WTC11 (cell line): Measurements from ENCODE around the gene STARD9. TPM values are rescaled to one million over a fixed set of nuclear protein-coding genes. Genes with fewer than 3 reads are reported as not detected.

ENCODE experiments used
- ATAC-seq: fragments of 200-7000 bp; cut with Tn5 transposase; 2 replicates; pipeline ENCODE4 v1.10.0; 2021; ENCODE audit warnings: mild to moderate bottlenecking, moderate library complexity
- CTCF ChIA-PET: fragments of 300-600 bp; sonication (Branson Sonifier 250); formaldehyde crosslinking; loops from one replicate; lab custom pipeline; 2021; ENCODE audit warnings: antibody characterized with exemption; lab: Charles Lee
- POLR2A ChIA-PET: fragments of 350-600 bp; sonication (Branson Sonifier 250); formaldehyde crosslinking; loops from one replicate; lab custom pipeline; 2021; ENCODE audit warnings: antibody characterized with exemption; lab: Charles Lee
- DNase-seq: peaks from one replicate; pipeline ENCODE4 v3.0.0; 2021; ENCODE audit warnings: low spot score
- H3K27ac Mint-ChIP-seq: 2 replicates; pipeline ENCODE4 v1.8.0; 2021; ENCODE audit warnings: mixed read lengths
- H3K27me3 Mint-ChIP-seq: 2 replicates; pipeline ENCODE4 v1.8.0; 2021; ENCODE audit warnings: low read depth, mild to moderate bottlenecking, moderate library complexity, mixed read lengths
- H3K36me3 Mint-ChIP-seq: 2 replicates; pipeline ENCODE4 v1.8.0; 2021; ENCODE audit warnings: mixed read lengths
- H3K4me1 Mint-ChIP-seq: 2 replicates; pipeline ENCODE4 v1.8.0; 2022; ENCODE audit warnings: mixed read lengths
- H3K4me3 Mint-ChIP-seq: 2 replicates; pipeline ENCODE4 v1.8.0; 2021; ENCODE audit warnings: mild to moderate bottlenecking, moderate library complexity, mixed read lengths
- H3K9me3 Mint-ChIP-seq: 2 replicates; pipeline ENCODE4 v1.8.0; 2021; ENCODE audit warnings: mixed read lengths
- NFATC4 ChIP-seq: fragments of 250-450 bp; sonication (Bioruptor Pico); IDR thresholded peaks from 2 replicates; pipeline ENCODE4 v1.9.0; 2021; ENCODE audit warnings: mild to moderate bottlenecking
- NFE2L1 ChIP-seq: sonication (generic); formaldehyde crosslinking; IDR thresholded peaks from 2 replicates; pipeline ENCODE4 v1.8.1; 2023; ENCODE audit warnings: missing genetic modification reagents
- TEAD4 ChIP-seq: sonication (generic); formaldehyde crosslinking; IDR thresholded peaks from 2 replicates; pipeline ENCODE4 v1.8.0; 2022; ENCODE audit warnings: mild to moderate bottlenecking, missing genetic modification reagents
- TP53 ChIP-seq: sonication (generic); formaldehyde crosslinking; IDR thresholded peaks from 2 replicates; pipeline ENCODE4 v1.8.1; 2023; ENCODE audit warnings: mild to moderate bottlenecking, missing genetic modification reagents
- ZNF138 ChIP-seq: sonication (generic); formaldehyde crosslinking; conservative IDR thresholded peaks from 2 replicates; pipeline ENCODE4 v1.8.1; 2022; ENCODE audit warnings: mild to moderate bottlenecking, moderate library complexity, missing genetic modification reagents
- total RNA-seq: library from RNA; stranded (reverse); gene quantifications from 3 replicates; pipeline ENCODE4 v1.2.3, GENCODE V29; 2021
- TF ChIP-seq, protein P1 (sequence below): fragments of 250-450 bp; sonication (Bioruptor Pico); IDR thresholded peaks from 2 replicates; pipeline ENCODE4 v1.9.0; 2021; ENCODE audit warnings: mild to moderate bottlenecking
- TF ChIP-seq, protein P2 (sequence below): sonication (generic); formaldehyde crosslinking; IDR thresholded peaks from 2 replicates; pipeline ENCODE4 v1.8.0; 2022; ENCODE audit warnings: missing genetic modification reagents
- TF ChIP-seq, protein P3 (sequence below): sonication (generic); formaldehyde crosslinking; conservative IDR thresholded peaks from 2 replicates; pipeline ENCODE4 v1.8.1; 2023; ENCODE audit warnings: mild to moderate bottlenecking, low read depth, missing genetic modification reagents, moderate library complexity
- TF ChIP-seq, protein P4 (sequence below): sonication (generic); formaldehyde crosslinking; IDR thresholded peaks from 2 replicates; pipeline ENCODE4 v1.8.0; 2023; ENCODE audit warnings: mild to moderate bottlenecking, missing genetic modification reagents
- TF ChIP-seq, protein P5 (sequence below): sonication (generic); formaldehyde crosslinking; IDR thresholded peaks from 2 replicates; pipeline ENCODE4 v1.8.0; 2022; ENCODE audit warnings: mild to moderate bottlenecking, missing genetic modification reagents
- TF ChIP-seq, protein P6 (sequence below): sonication (generic); formaldehyde crosslinking; IDR thresholded peaks from 2 replicates; pipeline ENCODE4 v1.8.1; 2023; ENCODE audit warnings: mild to moderate bottlenecking, moderate library complexity, missing genetic modification reagents
- TF ChIP-seq, protein P7 (sequence below): sonication (generic); formaldehyde crosslinking; IDR thresholded peaks from 2 replicates; pipeline ENCODE4 v1.8.1; 2023; ENCODE audit warnings: mild to moderate bottlenecking, missing genetic modification reagents, moderate library complexity
- TF ChIP-seq, protein P8 (sequence below): fragments of 200-600 bp; IDR thresholded peaks from 2 replicates; pipeline ENCODE4 v1.8.0; 2022; ENCODE audit warnings: antibody characterized with exemption

The STARD9 gene
- total RNA-seq, 1 experiment from 2014 or later = 5.7 TPM

DNA sequence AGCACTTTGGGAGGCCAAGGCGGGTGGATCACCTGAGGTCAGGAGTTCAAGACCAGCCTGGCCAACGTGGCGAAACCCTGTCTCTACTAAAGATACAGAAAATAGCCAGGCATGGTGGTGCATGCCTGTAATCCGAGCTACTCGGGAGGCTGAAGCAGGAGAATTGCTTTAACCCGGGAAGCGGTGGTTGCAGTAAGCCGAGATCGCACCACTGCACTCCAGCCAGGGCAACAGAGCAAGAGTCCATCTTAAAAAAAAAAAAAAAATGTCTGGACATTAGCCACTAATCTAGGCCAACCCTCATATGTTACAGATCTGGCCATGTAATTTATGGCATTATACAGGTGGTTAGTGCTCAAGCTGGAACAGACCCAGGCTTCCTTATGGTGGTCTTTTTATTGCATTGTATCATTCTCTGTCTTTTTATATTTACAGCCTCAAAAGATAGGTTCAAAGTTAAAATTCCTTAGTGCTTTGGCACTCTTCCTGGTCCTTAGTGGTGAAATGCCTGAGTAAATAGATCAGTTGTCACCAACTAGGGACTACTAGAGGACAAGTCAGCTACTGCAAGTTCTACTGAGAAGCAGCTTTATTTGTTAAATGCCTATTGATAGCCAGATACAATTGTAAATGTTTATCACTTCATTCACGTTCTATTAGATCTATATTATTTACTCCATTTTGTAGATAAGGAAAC, 16.0 kb downstream of the STARD9 start:
- H3K4me3 Mint-ChIP-seq = no peak overlapping the region
- H3K27ac Mint-ChIP-seq = peak overlapping the region; percentile 57; the same call in 1 of the 2 replicates
- DNase-seq (no peak), ATAC-seq (peak; percentile 84)
- peaks cover 13% of the 10 kb centered on the region for H3K4me1 Mint-ChIP-seq
- TF ChIP-seq, protein P1, sequence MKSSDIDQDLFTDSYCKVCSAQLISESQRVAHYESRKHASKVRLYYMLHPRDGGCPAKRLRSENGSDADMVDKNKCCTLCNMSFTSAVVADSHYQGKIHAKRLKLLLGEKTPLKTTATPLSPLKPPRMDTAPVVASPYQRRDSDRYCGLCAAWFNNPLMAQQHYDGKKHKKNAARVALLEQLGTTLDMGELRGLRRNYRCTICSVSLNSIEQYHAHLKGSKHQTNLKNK = no peak
- TF ChIP-seq, protein P2, sequence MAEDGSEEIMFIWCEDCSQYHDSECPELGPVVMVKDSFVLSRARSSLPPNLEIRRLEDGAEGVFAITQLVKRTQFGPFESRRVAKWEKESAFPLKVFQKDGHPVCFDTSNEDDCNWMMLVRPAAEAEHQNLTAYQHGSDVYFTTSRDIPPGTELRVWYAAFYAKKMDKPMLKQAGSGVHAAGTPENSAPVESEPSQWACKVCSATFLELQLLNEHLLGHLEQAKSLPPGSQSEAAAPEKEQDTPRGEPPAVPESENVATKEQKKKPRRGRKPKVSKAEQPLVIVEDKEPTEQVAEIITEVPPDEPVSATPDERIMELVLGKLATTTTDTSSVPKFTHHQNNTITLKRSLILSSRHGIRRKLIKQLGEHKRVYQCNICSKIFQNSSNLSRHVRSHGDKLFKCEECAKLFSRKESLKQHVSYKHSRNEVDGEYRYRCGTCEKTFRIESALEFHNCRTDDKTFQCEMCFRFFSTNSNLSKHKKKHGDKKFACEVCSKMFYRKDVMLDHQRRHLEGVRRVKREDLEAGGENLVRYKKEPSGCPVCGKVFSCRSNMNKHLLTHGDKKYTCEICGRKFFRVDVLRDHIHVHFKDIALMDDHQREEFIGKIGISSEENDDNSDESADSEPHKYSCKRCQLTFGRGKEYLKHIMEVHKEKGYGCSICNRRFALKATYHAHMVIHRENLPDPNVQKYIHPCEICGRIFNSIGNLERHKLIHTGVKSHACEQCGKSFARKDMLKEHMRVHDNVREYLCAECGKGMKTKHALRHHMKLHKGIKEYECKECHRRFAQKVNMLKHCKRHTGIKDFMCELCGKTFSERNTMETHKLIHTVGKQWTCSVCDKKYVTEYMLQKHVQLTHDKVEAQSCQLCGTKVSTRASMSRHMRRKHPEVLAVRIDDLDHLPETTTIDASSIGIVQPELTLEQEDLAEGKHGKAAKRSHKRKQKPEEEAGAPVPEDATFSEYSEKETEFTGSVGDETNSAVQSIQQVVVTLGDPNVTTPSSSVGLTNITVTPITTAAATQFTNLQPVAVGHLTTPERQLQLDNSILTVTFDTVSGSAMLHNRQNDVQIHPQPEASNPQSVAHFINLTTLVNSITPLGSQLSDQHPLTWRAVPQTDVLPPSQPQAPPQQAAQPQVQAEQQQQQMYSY (CRISPR knock-in tag) = no peak
- no peak for TF ChIP-seq TP53 (CRISPR knock-in tag)
- TF ChIP-seq, protein P3, sequence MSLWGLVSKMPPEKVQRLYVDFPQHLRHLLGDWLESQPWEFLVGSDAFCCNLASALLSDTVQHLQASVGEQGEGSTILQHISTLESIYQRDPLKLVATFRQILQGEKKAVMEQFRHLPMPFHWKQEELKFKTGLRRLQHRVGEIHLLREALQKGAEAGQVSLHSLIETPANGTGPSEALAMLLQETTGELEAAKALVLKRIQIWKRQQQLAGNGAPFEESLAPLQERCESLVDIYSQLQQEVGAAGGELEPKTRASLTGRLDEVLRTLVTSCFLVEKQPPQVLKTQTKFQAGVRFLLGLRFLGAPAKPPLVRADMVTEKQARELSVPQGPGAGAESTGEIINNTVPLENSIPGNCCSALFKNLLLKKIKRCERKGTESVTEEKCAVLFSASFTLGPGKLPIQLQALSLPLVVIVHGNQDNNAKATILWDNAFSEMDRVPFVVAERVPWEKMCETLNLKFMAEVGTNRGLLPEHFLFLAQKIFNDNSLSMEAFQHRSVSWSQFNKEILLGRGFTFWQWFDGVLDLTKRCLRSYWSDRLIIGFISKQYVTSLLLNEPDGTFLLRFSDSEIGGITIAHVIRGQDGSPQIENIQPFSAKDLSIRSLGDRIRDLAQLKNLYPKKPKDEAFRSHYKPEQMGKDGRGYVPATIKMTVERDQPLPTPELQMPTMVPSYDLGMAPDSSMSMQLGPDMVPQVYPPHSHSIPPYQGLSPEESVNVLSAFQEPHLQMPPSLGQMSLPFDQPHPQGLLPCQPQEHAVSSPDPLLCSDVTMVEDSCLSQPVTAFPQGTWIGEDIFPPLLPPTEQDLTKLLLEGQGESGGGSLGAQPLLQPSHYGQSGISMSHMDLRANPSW (CRISPR knock-in tag) = no peak
- TF ChIP-seq, protein P4, sequence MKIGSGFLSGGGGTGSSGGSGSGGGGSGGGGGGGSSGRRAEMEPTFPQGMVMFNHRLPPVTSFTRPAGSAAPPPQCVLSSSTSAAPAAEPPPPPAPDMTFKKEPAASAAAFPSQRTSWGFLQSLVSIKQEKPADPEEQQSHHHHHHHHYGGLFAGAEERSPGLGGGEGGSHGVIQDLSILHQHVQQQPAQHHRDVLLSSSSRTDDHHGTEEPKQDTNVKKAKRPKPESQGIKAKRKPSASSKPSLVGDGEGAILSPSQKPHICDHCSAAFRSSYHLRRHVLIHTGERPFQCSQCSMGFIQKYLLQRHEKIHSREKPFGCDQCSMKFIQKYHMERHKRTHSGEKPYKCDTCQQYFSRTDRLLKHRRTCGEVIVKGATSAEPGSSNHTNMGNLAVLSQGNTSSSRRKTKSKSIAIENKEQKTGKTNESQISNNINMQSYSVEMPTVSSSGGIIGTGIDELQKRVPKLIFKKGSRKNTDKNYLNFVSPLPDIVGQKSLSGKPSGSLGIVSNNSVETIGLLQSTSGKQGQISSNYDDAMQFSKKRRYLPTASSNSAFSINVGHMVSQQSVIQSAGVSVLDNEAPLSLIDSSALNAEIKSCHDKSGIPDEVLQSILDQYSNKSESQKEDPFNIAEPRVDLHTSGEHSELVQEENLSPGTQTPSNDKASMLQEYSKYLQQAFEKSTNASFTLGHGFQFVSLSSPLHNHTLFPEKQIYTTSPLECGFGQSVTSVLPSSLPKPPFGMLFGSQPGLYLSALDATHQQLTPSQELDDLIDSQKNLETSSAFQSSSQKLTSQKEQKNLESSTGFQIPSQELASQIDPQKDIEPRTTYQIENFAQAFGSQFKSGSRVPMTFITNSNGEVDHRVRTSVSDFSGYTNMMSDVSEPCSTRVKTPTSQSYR (CRISPR knock-in tag) = no peak
- TF ChIP-seq, protein P5, sequence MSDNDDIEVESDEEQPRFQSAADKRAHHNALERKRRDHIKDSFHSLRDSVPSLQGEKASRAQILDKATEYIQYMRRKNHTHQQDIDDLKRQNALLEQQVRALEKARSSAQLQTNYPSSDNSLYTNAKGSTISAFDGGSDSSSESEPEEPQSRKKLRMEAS (CRISPR knock-in tag) = no peak
- TF ChIP-seq NFE2L1 (CRISPR knock-in tag) = no peak
- TF ChIP-seq TEAD4 = no peak
- TF ChIP-seq, protein P6, sequence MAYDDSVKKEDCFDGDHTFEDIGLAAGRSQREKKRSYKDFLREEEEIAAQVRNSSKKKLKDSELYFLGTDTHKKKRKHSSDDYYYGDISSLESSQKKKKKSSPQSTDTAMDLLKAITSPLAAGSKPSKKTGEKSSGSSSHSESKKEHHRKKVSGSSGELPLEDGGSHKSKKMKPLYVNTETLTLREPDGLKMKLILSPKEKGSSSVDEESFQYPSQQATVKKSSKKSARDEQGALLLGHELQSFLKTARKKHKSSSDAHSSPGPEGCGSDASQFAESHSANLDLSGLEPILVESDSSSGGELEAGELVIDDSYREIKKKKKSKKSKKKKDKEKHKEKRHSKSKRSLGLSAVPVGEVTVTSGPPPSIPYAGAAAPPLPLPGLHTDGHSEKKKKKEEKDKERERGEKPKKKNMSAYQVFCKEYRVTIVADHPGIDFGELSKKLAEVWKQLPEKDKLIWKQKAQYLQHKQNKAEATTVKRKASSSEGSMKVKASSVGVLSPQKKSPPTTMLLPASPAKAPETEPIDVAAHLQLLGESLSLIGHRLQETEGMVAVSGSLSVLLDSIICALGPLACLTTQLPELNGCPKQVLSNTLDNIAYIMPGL (CRISPR knock-in tag) = no peak
- no peak for TF ChIP-seq NFATC4 (CRISPR knock-in tag)
- no peaks in the 10 kb centered on the region for H3K27me3 Mint-ChIP-seq
- ChIA-PET POLR2A (interaction anchor here (1.3 kb wide), 1 partner anchor 10 kb away, joined by 3 read pairs; no protein-coding TSS in a partner anchor), CTCF (interaction anchor here (0.6 to 2.5 kb wide), 16 partner anchors 8 to 503 kb away, joined by 3 to 28 read pairs (median 4); partner anchors contain the start of genes HAUS2, LRRC57, STARD9 and ZNF106)
- H3K36me3 Mint-ChIP-seq = no peaks in the 10 kb centered on the region
- H3K9me3 Mint-ChIP-seq = no peaks in the 10 kb centered on the region

DNA sequence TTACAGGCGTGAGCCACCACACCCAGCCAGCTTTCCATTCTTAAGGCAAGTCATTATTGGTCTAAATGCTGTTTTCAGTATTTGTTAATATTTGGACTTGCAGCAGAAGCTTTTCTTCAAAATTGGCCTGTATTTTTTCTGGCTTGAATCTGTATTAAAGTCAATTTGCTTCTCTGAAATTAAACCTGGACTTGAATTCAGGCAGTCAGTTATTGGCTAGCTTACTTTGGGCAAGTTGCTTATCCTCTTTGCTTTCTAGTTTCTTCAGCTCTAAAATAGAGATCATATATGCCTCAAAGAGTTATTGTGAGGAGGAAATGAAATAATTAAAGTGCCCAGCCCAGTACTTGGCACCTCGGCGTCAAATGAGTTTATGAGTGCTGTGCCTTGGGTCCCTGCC, 17.3 kb downstream of the STARD9 start:
- Mint-ChIP-seq H3K4me3 (no peak overlapping the region), H3K4me1 (peaks cover 13% of the 10 kb centered on the region), H3K36me3 (no peaks in the 10 kb centered on the region), H3K9me3 (no peaks in the 10 kb centered on the region), H3K27me3 (no peaks in the 10 kb centered on the region), H3K27ac (no peak overlapping the region)
- ATAC-seq (no peak), DNase-seq (no peak)
- ChIA-PET POLR2A (no interaction called here), CTCF (interaction anchor here (2.5 kb wide), 1 partner anchor 27 kb away, joined by 16 read pairs; no protein-coding TSS in a partner anchor)
- TF ChIP-seq, protein P2 (CRISPR knock-in tag) = no peak
- TF ChIP-seq, protein P7, sequence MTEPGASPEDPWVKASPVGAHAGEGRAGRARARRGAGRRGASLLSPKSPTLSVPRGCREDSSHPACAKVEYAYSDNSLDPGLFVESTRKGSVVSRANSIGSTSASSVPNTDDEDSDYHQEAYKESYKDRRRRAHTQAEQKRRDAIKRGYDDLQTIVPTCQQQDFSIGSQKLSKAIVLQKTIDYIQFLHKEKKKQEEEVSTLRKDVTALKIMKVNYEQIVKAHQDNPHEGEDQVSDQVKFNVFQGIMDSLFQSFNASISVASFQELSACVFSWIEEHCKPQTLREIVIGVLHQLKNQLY = no peak
- no peak for TF ChIP-seq ZNF138 (CRISPR knock-in tag)
- TF ChIP-seq, protein P8, sequence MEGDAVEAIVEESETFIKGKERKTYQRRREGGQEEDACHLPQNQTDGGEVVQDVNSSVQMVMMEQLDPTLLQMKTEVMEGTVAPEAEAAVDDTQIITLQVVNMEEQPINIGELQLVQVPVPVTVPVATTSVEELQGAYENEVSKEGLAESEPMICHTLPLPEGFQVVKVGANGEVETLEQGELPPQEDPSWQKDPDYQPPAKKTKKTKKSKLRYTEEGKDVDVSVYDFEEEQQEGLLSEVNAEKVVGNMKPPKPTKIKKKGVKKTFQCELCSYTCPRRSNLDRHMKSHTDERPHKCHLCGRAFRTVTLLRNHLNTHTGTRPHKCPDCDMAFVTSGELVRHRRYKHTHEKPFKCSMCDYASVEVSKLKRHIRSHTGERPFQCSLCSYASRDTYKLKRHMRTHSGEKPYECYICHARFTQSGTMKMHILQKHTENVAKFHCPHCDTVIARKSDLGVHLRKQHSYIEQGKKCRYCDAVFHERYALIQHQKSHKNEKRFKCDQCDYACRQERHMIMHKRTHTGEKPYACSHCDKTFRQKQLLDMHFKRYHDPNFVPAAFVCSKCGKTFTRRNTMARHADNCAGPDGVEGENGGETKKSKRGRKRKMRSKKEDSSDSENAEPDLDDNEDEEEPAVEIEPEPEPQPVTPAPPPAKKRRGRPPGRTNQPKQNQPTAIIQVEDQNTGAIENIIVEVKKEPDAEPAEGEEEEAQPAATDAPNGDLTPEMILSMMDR = no peak
